NT2/D1 (cell line): Measurements from ENCODE around the gene MAP2K7.
A peak's percentile ranks its signal among the peaks of the same experiment; 100 is the strongest.
"Not testable (repeated sequence)": the region's sequence is repeated elsewhere in the genome, so short reads cannot be mapped to it uniquely, and the experiment has no call there.

Source experiments
- DNase-seq: peaks from one replicate; pipeline ENCODE4 v3.0.0-alpha.2; 2011; ENCODE audit warnings: low read depth, low spot score
- H3K27me3 ChIP-seq: 2 replicates; pipeline ENCODE4 v1.6.0; 2011; ENCODE audit warnings: mild to moderate bottlenecking; ENCODE audit not compliant: insufficient read length, insufficient read depth
- H3K36me3 ChIP-seq: 2 replicates; pipeline ENCODE4 v1.6.1; 2011; ENCODE audit warnings: mild to moderate bottlenecking, low read length, mixed read lengths; ENCODE audit not compliant: insufficient read depth, insufficient read length
- H3K4me1 ChIP-seq: 2 replicates; pipeline ENCODE4 v1.5.1; 2011; ENCODE audit not compliant: insufficient read depth, insufficient read length
- H3K4me3 ChIP-seq: 2 replicates; pipeline ENCODE4 v1.5.1; 2011; ENCODE audit warnings: low read depth; ENCODE audit not compliant: insufficient read length
- H3K9ac ChIP-seq: 2 replicates; pipeline ENCODE4 v1.6.0; 2011; ENCODE audit warnings: low read depth; ENCODE audit not compliant: insufficient read length
- H3K9me3 ChIP-seq: 2 replicates; pipeline ENCODE4 v1.5.1; 2011; ENCODE audit warnings: mild to moderate bottlenecking, low read length; ENCODE audit not compliant: insufficient read depth
- SUZ12 ChIP-seq: IDR thresholded peaks from 2 replicates; pipeline ENCODE4 v1.6.1; 2011; ENCODE audit not compliant: insufficient read length, insufficient read depth; ENCODE audit errors: extremely low read depth
- YY1 ChIP-seq: IDR thresholded peaks from 2 replicates; pipeline ENCODE4 v1.6.1; 2011; ENCODE audit not compliant: insufficient read length, insufficient read depth
- ZNF274 ChIP-seq: IDR thresholded peaks from 2 replicates; pipeline ENCODE4 v1.6.1; 2011; ENCODE audit warnings: mild to moderate bottlenecking, low read depth, low read length

MAP2K7 gene

GRCh38 chr19:7903244-7904073, at the start of gene MAP2K7:
Gene MAP2K7, plus strand, starts transcription at chr19:7903877. Its CDS starts 68 bp downstream, at chr19:7903945.
- H3K4me3 ChIP-seq = peak within 1 kb of the TSS; percentile 98
- H3K4me1 ChIP-seq = peaks cover 34% of the 10 kb centered on the region
- H3K36me3 ChIP-seq = peaks cover 54% of the 10 kb centered on the region

GRCh38 chr19:7855426-7856108, 48.1 kb upstream of the MAP2K7 start:
- Histone ChIP-seq H3K27me3 (peaks cover 26% of the 10 kb centered on the region), H3K4me1 (peaks cover 42% of the 10 kb centered on the region), H3K9ac (no peak overlapping the region), H3K4me3 (no peak overlapping the region), H3K36me3 (no peaks in the 10 kb centered on the region), H3K9me3 (no peaks in the 10 kb centered on the region)
- DNase-seq = no peak
- TF ChIP-seq ZNF274 = no peak
- no peak for TF ChIP-seq SUZ12

More at GRCh38 chr19:7903244-7904073, at the start of gene MAP2K7:
- no peaks in the 10 kb centered on the region for H3K27me3 ChIP-seq
- DNase-seq = peak; percentile 99
- H3K9ac ChIP-seq = peak within 1 kb of the TSS; percentile 100
- no peaks in the 10 kb centered on the region for H3K9me3 ChIP-seq
- TF ChIP-seq ZNF274 (no peak), SUZ12 (no peak), YY1 (no peak)

- Histone ChIP-seq H3K9ac (no peak overlapping the region), H3K27me3 (peaks cover 31% of the 10 kb centered on the region), H3K4me3 (no peak overlapping the region), H3K36me3 (no peaks in the 10 kb centered on the region), H3K4me1 (peaks cover 44% of the 10 kb centered on the region), H3K9me3 (no peaks in the 10 kb centered on the region)
- TF ChIP-seq YY1 = no peak
- no peak for TF ChIP-seq SUZ12
- TF ChIP-seq ZNF274 = no peak
- no peak for DNase-seq
Measured at GRCh38 chr19:7856109-7856591, 47.5 kb upstream of the MAP2K7 start.

GRCh38 chr19:7856679-7857663, 46.7 kb upstream of the MAP2K7 start:
- TF ChIP-seq YY1 (no peak), ZNF274 (no peak), SUZ12 (no peak)
- H3K9me3 ChIP-seq = no peaks in the 10 kb centered on the region
- no peaks in the 10 kb centered on the region for H3K36me3 ChIP-seq
- H3K27me3 ChIP-seq = peaks cover 40% of the 10 kb centered on the region
- DNase-seq = no peak
- no peak overlapping the region for H3K9ac ChIP-seq
- H3K4me3 ChIP-seq = no peak overlapping the region
- peaks cover 53% of the 10 kb centered on the region for H3K4me1 ChIP-seq

- H3K4me3 ChIP-seq = peak overlapping the region; percentile 21
- H3K9ac ChIP-seq = peak overlapping the region; percentile 51
- H3K36me3 ChIP-seq = no peaks in the 10 kb centered on the region
- H3K9me3 ChIP-seq = no peaks in the 10 kb centered on the region
- TF ChIP-seq SUZ12 (no peak), ZNF274 (no peak), YY1 (no peak)
- no peak for DNase-seq
- peaks cover 55% of the 10 kb centered on the region for H3K4me1 ChIP-seq
- peaks cover 43% of the 10 kb centered on the region for H3K27me3 ChIP-seq
Measured at GRCh38 chr19:7857727-7858108, 46.0 kb upstream of the MAP2K7 start.

GRCh38 chr19:7858109-7858770, 45.4 kb upstream of the MAP2K7 start:
- TF ChIP-seq ZNF274 = no peak
- no peak for TF ChIP-seq SUZ12
- TF ChIP-seq YY1 = no peak
- peaks cover 56% of the 10 kb centered on the region for H3K4me1 ChIP-seq
- no peaks in the 10 kb centered on the region for H3K36me3 ChIP-seq
- peak overlapping the region; percentile 21 for H3K4me3 ChIP-seq
- peak; percentile 63 for DNase-seq
- peaks cover 43% of the 10 kb centered on the region for H3K27me3 ChIP-seq
- H3K9ac ChIP-seq = peak overlapping the region; percentile 61
- no peaks in the 10 kb centered on the region for H3K9me3 ChIP-seq

- Histone ChIP-seq H3K4me1 (peaks cover 59% of the 10 kb centered on the region), H3K27me3 (peaks cover 43% of the 10 kb centered on the region)
- not testable (repeated sequence) for H3K4me3 ChIP-seq, H3K9me3 ChIP-seq, H3K9ac ChIP-seq, DNase-seq, H3K36me3 ChIP-seq
Measured at GRCh38 chr19:7859087-7859486, 44.6 kb upstream of the MAP2K7 start.
